Mesothelial cell of epicardium (in vitro differentiated cells): ENCODE measurements around the gene PARD3. TPM values are rescaled to one million over a fixed set of nuclear protein-coding genes. Genes with fewer than 3 reads are reported as not detected.
A peak's percentile ranks its signal among the peaks of the same experiment; 100 is the strongest.
"Not testable (repeated sequence)": the region's sequence is repeated elsewhere in the genome, so short reads cannot be mapped to it uniquely, and the experiment has no call there.

Experiments
- DNase-seq, 2 experiments: peaks; one replicate each; pipeline ENCODE4 v3.0.0; 2021; ENCODE audit warnings: low spot score in 2 of 2; ENCODE audit not compliant: unreplicated experiment in 2 of 2
- H3K27ac Mint-ChIP-seq: 2 replicates; pipeline ENCODE4 v1.8.0; 2021; ENCODE audit warnings: mixed read lengths
- H3K27me3 Mint-ChIP-seq: 2 replicates; pipeline ENCODE4 v1.8.0; 2021; ENCODE audit warnings: low read depth, mixed read lengths
- H3K36me3 Mint-ChIP-seq: 2 replicates; pipeline ENCODE4 v1.8.0; 2021; ENCODE audit warnings: mixed read lengths
- H3K4me1 Mint-ChIP-seq: 2 replicates; pipeline ENCODE4 v1.8.0; 2021; ENCODE audit warnings: mixed read lengths
- H3K4me3 Mint-ChIP-seq: 2 replicates; pipeline ENCODE4 v1.8.0; 2021; ENCODE audit warnings: mild to moderate bottlenecking, moderate library complexity, mixed read lengths
- H3K9me3 Mint-ChIP-seq: 2 replicates; pipeline ENCODE4 v1.8.0; 2021; ENCODE audit warnings: mixed read lengths
- total RNA-seq: library from RNA; stranded (reverse); gene quantifications from 3 replicates; pipeline ENCODE4 v1.2.1, GENCODE V29; 2021
- TF ChIP-seq, protein P1 (sequence below): fragments of 200-600 bp; sonication (generic); IDR thresholded peaks from one replicate; pipeline ENCODE4 v1.5.0; 2021; ENCODE audit warnings: antibody characterized with exemption; ENCODE audit not compliant: unreplicated experiment

PARD3 gene
- total RNA-seq, 1 donor from 2014 or later = 73.2 TPM

DNA sequence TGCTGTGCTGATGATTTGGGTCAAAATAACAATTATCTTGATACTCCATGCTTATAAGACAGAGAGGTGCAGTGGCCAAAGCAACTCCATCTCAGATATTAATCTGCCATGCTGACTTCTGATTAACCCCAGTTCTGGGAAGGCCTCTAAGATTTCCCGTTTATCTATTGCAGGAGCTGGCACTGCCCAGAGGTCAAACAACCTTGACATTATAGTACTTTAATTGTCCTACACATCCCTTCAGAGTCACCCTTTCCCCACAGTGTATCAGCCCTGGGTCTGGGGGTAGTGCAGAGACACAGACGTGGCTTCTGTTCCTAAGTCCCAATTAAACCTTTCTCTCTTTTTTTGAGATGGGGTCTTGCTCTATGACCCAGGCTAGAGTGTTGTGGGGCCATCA lies 63.8 kb downstream of the PARD3 start:
- Mint-ChIP-seq H3K4me1 (peaks cover 36% of the 10 kb centered on the region), H3K27me3 (no peaks in the 10 kb centered on the region), H3K27ac (no peak overlapping the region), H3K9me3 (no peaks in the 10 kb centered on the region), H3K4me3 (no peak overlapping the region), H3K36me3 (no peaks in the 10 kb centered on the region)
- TF ChIP-seq, protein P1, sequence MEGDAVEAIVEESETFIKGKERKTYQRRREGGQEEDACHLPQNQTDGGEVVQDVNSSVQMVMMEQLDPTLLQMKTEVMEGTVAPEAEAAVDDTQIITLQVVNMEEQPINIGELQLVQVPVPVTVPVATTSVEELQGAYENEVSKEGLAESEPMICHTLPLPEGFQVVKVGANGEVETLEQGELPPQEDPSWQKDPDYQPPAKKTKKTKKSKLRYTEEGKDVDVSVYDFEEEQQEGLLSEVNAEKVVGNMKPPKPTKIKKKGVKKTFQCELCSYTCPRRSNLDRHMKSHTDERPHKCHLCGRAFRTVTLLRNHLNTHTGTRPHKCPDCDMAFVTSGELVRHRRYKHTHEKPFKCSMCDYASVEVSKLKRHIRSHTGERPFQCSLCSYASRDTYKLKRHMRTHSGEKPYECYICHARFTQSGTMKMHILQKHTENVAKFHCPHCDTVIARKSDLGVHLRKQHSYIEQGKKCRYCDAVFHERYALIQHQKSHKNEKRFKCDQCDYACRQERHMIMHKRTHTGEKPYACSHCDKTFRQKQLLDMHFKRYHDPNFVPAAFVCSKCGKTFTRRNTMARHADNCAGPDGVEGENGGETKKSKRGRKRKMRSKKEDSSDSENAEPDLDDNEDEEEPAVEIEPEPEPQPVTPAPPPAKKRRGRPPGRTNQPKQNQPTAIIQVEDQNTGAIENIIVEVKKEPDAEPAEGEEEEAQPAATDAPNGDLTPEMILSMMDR = no peak
- DNase-seq = no peak

DNA sequence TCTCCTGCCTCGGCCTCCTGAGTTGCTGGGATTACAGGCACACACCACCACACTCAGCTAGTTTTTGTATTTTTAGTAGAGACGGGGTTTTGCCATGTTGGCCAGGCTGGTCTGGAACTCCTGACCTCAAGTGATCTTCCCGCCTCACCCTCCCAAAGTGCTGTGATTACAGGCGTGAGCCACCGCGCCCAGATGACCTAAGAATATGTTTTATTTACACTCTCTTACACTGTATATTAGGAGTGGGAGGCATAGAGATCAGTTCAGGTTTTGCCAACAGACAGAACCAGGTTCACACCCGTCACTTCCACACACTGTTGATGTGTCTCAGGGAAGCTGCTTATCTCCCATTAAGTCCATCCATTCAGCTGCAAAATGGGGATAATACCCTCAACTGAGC lies 64.3 kb downstream of the PARD3 start:
- H3K27ac Mint-ChIP-seq = not testable (repeated sequence)

DNA sequence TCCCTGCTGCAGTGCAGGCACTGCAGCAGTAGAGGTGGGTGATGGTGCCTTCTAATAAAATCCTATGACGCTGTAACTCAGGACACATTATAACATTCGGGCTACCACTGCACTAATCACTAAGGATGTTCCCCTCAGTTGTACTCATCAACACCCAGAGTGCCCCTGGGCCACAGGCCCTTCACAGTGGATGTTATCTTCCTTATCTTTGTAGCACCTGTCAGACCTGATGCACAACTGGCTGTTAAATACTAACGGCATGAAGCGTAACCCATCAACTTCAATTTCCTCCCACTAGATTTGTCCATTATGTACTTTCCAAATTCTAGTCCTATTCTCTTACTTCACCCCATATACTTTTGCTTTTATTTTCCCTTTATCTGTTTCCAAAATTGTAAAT lies 66.3 kb downstream of the PARD3 start:
- no peak overlapping the region for H3K27ac Mint-ChIP-seq
- TF ChIP-seq, protein P1 = no peak
- H3K27me3 Mint-ChIP-seq = no peaks in the 10 kb centered on the region
- H3K9me3 Mint-ChIP-seq = no peaks in the 10 kb centered on the region
- no peaks in the 10 kb centered on the region for H3K36me3 Mint-ChIP-seq
- peaks cover 35% of the 10 kb centered on the region for H3K4me1 Mint-ChIP-seq
- no peak overlapping the region for H3K4me3 Mint-ChIP-seq
- no peak for DNase-seq

More for the DNA sequence above, 64.3 kb downstream of the PARD3 start:
- peaks cover 36% of the 10 kb centered on the region for H3K4me1 Mint-ChIP-seq
- not testable (repeated sequence) for H3K27me3 Mint-ChIP-seq, H3K4me3 Mint-ChIP-seq, DNase-seq, H3K36me3 Mint-ChIP-seq, H3K9me3 Mint-ChIP-seq

DNA sequence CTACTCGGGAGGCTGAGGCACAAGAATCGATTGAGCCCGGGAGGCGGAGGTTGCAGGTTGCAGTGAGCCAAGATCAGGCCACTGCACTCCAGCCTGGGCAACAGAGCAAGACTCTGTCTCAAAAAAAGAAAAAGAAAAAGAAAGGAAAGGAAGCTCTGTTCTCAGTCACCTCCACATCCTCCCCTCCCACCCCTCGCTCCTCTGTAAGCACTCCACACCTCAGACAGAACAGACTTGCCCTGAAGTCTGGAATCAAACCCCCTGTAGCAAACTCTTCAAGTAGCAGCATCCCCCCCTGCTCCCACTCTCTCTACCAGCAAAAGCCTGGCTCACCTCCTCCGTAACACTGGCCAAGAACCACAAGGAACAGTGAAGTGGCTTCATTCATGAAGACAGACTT lies 66.7 kb downstream of the PARD3 start:
- Mint-ChIP-seq H3K9me3 (no peaks in the 10 kb centered on the region), H3K4me3 (no peak overlapping the region), H3K4me1 (peaks cover 35% of the 10 kb centered on the region), H3K27ac (no peak overlapping the region), H3K27me3 (no peaks in the 10 kb centered on the region), H3K36me3 (no peaks in the 10 kb centered on the region)
- DNase-seq = no peak
- TF ChIP-seq, protein P1 = no peak

DNA sequence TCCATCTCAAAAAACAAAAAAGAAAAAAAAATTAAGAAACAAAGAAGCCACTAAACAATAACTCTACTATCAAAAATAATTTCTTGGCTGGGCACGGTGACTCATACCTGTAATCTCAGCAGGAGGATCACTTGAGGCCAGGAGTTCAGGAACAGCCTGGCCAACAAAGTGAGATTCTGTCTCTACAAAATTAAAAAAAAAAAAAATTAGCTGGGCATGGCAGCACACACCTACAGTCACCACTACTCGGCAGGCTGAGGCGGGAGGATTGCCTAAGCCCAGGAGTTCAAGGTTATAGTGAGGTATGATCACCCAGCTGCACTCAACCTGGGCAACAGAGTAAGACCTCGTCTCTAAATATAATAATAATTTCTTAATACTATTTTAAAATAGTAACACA lies 69.0 kb downstream of the PARD3 start:
- peaks cover 36% of the 10 kb centered on the region for H3K4me1 Mint-ChIP-seq
- H3K36me3 Mint-ChIP-seq = no peaks in the 10 kb centered on the region
- no peaks in the 10 kb centered on the region for H3K9me3 Mint-ChIP-seq
- no peak overlapping the region for H3K4me3 Mint-ChIP-seq
- H3K27ac Mint-ChIP-seq = no peak overlapping the region
- DNase-seq = no peak
- TF ChIP-seq, protein P1 = no peak
- no peaks in the 10 kb centered on the region for H3K27me3 Mint-ChIP-seq

DNA sequence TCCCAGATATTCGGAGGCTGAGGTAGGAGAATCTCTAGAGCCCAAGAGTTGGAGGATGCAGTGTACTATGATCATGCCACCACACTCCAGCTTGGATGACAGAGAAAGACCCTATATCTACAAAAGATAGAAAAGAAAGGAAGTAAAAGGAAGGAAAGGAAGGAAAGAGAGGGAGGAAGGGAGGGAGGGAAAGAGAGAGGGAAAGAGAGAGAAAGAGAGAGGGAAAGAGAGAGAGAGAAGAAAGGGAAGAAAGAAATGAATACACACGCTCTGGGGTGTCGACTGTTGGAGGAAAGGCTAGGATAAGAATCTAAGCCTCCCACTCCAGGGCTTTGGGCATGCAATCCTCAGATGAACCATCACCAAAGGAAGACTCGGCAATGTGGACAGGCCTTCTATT lies 69.9 kb downstream of the PARD3 start:
- Mint-ChIP-seq H3K36me3 (no peaks in the 10 kb centered on the region), H3K27me3 (no peaks in the 10 kb centered on the region), H3K9me3 (no peaks in the 10 kb centered on the region), H3K27ac (peak overlapping the region; percentile 67), H3K4me1 (peaks cover 43% of the 10 kb centered on the region), H3K4me3 (no peak overlapping the region)
- DNase-seq = no peak
- TF ChIP-seq, protein P1 = no peak
